ENCODE data around the gene SLCO2B1. TPM values are rescaled to one million over a fixed set of nuclear protein-coding genes. Genes with fewer than 3 reads are reported as not detected.

SLCO2B1 gene
- total RNA-seq, 1 experiment from 2014 or later, result not detected

- no peaks in the 10 kb centered on the region for H3K4me1 ChIP-seq (ENCODE audit: insufficient read depth, low read length)
- H4K8ac ChIP-seq (replicated peaks; ENCODE audit: insufficient read length, low read depth, low read length), result no peak overlapping the region
- no peak overlapping the region for H3K4me2 ChIP-seq (ENCODE audit: insufficient read depth, insufficient read length, low read length)
- H3K27me3 ChIP-seq (ENCODE audit: insufficient read depth, low read length), result no peaks in the 10 kb centered on the region
- no peak overlapping the region for H3T11ph ChIP-seq (ENCODE audit: low read length)
- H3K23ac ChIP-seq (ENCODE audit: insufficient read length, low read depth, low read length), result no peak overlapping the region
- H3K4me3 Mint-ChIP-seq, result no peak overlapping the region
- H3K23me2 ChIP-seq (ENCODE audit: insufficient read length, low read depth, low read length, poor library complexity, severe bottlenecking), result no peaks in the 10 kb centered on the region
- no peak overlapping the region for H3K14ac ChIP-seq (ENCODE audit: insufficient read depth, low read length)
- H2BK20ac ChIP-seq (ENCODE audit: low read depth, low read length, poor library complexity, severe bottlenecking), result no peak overlapping the region
- H2AFZ ChIP-seq (ENCODE audit: low read length), result no peak overlapping the region
- H3K4me1 Mint-ChIP-seq, result no peaks in the 10 kb centered on the region
- H2BK5ac ChIP-seq (ENCODE audit: insufficient read length, low read length), result no peak overlapping the region
- peaks cover 25% of the 10 kb centered on the region for H3K27me3 Mint-ChIP-seq (ENCODE audit: low read depth)
- no peak for TF ChIP-seq CTCF (conservative IDR thresholded peaks at IDR 0.05)
- H2AK5ac ChIP-seq (ENCODE audit: insufficient read length, low read length), result no peak overlapping the region
- no peaks in the 10 kb centered on the region for H3K9me3 ChIP-seq (ENCODE audit: control insufficient read depth, low read depth, low read length)
- H4K91ac ChIP-seq (ENCODE audit: insufficient read length, low read depth, low read length), result no peak overlapping the region
- no peak overlapping the region for H3K18ac ChIP-seq (ENCODE audit: insufficient read length, low read depth, low read length)
- no peak overlapping the region for H3K27ac Mint-ChIP-seq
- H3K36me3 Mint-ChIP-seq (ENCODE audit: insufficient read depth in 1 of 3, low read depth in 3 of 3), result peaks cover 0 to 2% (median 0%) of the 10 kb centered on the region in 3 experiments; a peak in 1 of 7 replicates
- H3K9ac ChIP-seq (ENCODE audit: extremely low read depth, insufficient read length, low read length), result no peak overlapping the region
- no peak overlapping the region for H3K56ac ChIP-seq (ENCODE audit: insufficient read length, low read depth, low read length)
- H3K9me3 Mint-ChIP-seq, result peaks cover 13 to 15% of the 10 kb centered on the region in 2 experiments
- no peak overlapping the region for H4K5ac ChIP-seq (ENCODE audit: insufficient read length, low read depth, low read length)
- no peak overlapping the region for H2BK15ac ChIP-seq (ENCODE audit: low read depth, low read length)
- H4K20me1 ChIP-seq (ENCODE audit: control insufficient read depth, insufficient read depth, insufficient read length), result no peaks in the 10 kb centered on the region
- no peak overlapping the region for H3K27ac ChIP-seq (ENCODE audit: insufficient read length, low read depth, low read length)
- no peak for DNase-seq
- no peak overlapping the region for H2BK120ac ChIP-seq (ENCODE audit: low read depth, low read length, poor library complexity, severe bottlenecking)
- H3K79me2 ChIP-seq (ENCODE audit: insufficient read depth, low read length), result no peaks in the 10 kb centered on the region
- H3K4ac ChIP-seq (ENCODE audit: low read depth, low read length), result no peak overlapping the region
- H2BK12ac ChIP-seq (ENCODE audit: insufficient read length, low read depth, low read length), result no peak overlapping the region
- no peaks in the 10 kb centered on the region for H3K79me1 ChIP-seq (ENCODE audit: insufficient read depth, low read depth, low read length, poor library complexity, severe bottlenecking)
These were observed 103.4 kb downstream of the SLCO2B1 start for GRCh38 chr11:75254326-75254725.

Other genes with a start within 250 kb of the SLCO2B1 start
- gene XRRA1, start 202.0 kb upstream of the SLCO2B1 start, total RNA-seq (2021), result 4.2 and 4.5 TPM in 2 replicates
- 138 and 144 TPM in 2 replicates for gene SPCS2, start 201.8 kb upstream of the SLCO2B1 start, total RNA-seq (2021)
- gene NEU3, start 162.2 kb upstream of the SLCO2B1 start, total RNA-seq (2021), result 15.9 and 16.2 TPM in 2 replicates
- not detected in 2 replicates for gene OR2AT4, start 54.2 kb upstream of the SLCO2B1 start, total RNA-seq (2021)
- 0.61 and 0.64 TPM in 2 replicates for gene TPBGL, start 89.7 kb downstream of the SLCO2B1 start, total RNA-seq (2021)
- gene ARRB1, start 200.6 kb downstream of the SLCO2B1 start, total RNA-seq (2021), result 20.6 and 22.1 TPM in 2 replicates
- gene RPS3, start 248.4 kb downstream of the SLCO2B1 start, total RNA-seq (2021), result 3,765 and 3,814 TPM in 2 replicates

Data from H9 (cell line).